GM23248 (cell line): Measurements from ENCODE around the gene CCNB1. TPM values are rescaled to one million over a fixed set of nuclear protein-coding genes. Genes with fewer than 3 reads are reported as not detected.

ENCODE experiments used
- DNase-seq: peaks from one replicate; pipeline ENCODE4 v3.0.0-alpha.2; 2015
- H2AFZ ChIP-seq: fragments of 200-600 bp; sonication (generic); 2 replicates; pipeline ENCODE4 v1.6.1; 2016; ENCODE audit warnings: antibody characterized with exemption
- H3F3A ChIP-seq: fragments of 200-600 bp; sonication (generic); 2 replicates; pipeline ENCODE4 v1.6.1; 2016; ENCODE audit warnings: mild to moderate bottlenecking, antibody characterized with exemption, mixed run types; ENCODE audit not compliant: insufficient read depth
- H3K27ac ChIP-seq: fragments of 200-600 bp; sonication (generic); 2 replicates; pipeline ENCODE4 v1.5.1; 2016; ENCODE audit warnings: mild to moderate bottlenecking
- H3K27me3 ChIP-seq: fragments of 200-600 bp; sonication (generic); replicated peaks from 2 replicates; pipeline ENCODE4 v1.6.1; 2016; ENCODE audit warnings: mild to moderate bottlenecking; ENCODE audit not compliant: insufficient read depth
- H3K36me3 ChIP-seq: fragments of 200-600 bp; sonication (generic); 2 replicates; pipeline ENCODE4 v1.6.1; 2016; ENCODE audit warnings: low read depth, mild to moderate bottlenecking
- H3K4me1 ChIP-seq: fragments of 200-600 bp; sonication (generic); 2 replicates; pipeline ENCODE4 v1.6.1; 2016; ENCODE audit warnings: mild to moderate bottlenecking; ENCODE audit not compliant: insufficient read depth
- H3K4me2 ChIP-seq: fragments of 200-600 bp; sonication (generic); one replicate; pipeline ENCODE4 v1.6.1; 2016; ENCODE audit warnings: mild to moderate bottlenecking; ENCODE audit not compliant: unreplicated experiment
- H3K4me3 ChIP-seq: fragments of 200-600 bp; sonication (generic); 2 replicates; pipeline ENCODE4 v1.5.1; 2016; ENCODE audit warnings: mild to moderate bottlenecking
- H3K79me2 ChIP-seq: fragments of 200-600 bp; sonication (generic); 2 replicates; pipeline ENCODE4 v1.6.1; 2016; ENCODE audit warnings: mild to moderate bottlenecking; ENCODE audit not compliant: insufficient read depth
- H3K9ac ChIP-seq: fragments of 200-600 bp; sonication (generic); 2 replicates; pipeline ENCODE4 v1.6.1; 2016; ENCODE audit warnings: mild to moderate bottlenecking
- H3K9me2 ChIP-seq: fragments of 200-600 bp; sonication (generic); 2 replicates; pipeline ENCODE4 v1.6.1; 2016; ENCODE audit warnings: mixed run types, mild to moderate bottlenecking, moderate library complexity; ENCODE audit not compliant: insufficient read depth
- H3K9me3 ChIP-seq: fragments of 200-600 bp; sonication (generic); one replicate; pipeline ENCODE4 v1.6.1; 2017; ENCODE audit warnings: low read depth
- H4K20me1 ChIP-seq: fragments of 200-600 bp; sonication (generic); 2 replicates; pipeline ENCODE4 v1.6.0; 2016; ENCODE audit not compliant: insufficient read depth
- EZH2 ChIP-seq: fragments of 200-600 bp; sonication (generic); IDR thresholded peaks from 2 replicates; pipeline ENCODE4 v1.6.1; 2018; ENCODE audit warnings: antibody characterized with exemption, mild to moderate bottlenecking; ENCODE audit not compliant: insufficient read depth, poor library complexity, severe bottlenecking
- EZH2phosphoT487 ChIP-seq: fragments of 200-600 bp; sonication (generic); IDR thresholded peaks from 2 replicates; pipeline ENCODE4 v1.6.1; 2018; ENCODE audit warnings: antibody characterized with exemption, moderate library complexity, mild to moderate bottlenecking, low read depth; ENCODE audit not compliant: insufficient read depth
- WGBS, 2 experiments: methylation state at CpG; one replicate each; pipeline ENCODE4 v1.1.6; 2015 to 2017; ENCODE audit warnings: low lambda C conversion rate in 2 of 2, low coverage in 1 of 2; ENCODE audit errors: missing lambda C conversion rate in 2 of 2; 5-methylcytosine and 5-hydroxymethylcytosine counted together
- in situ Hi-C: fragments of 300-500 bp; cut with MboI; formaldehyde crosslinking; loops from 2 replicates; pipeline ENCODE4 v1.15.0; 2020
- polyA plus RNA-seq: library from polyadenylated mRNA; unstranded; fragments of >200 nt; fragmentation: Nextera tagmentation; extraction: Ambion mirVana; gene quantifications from 2 replicates; pipeline ENCODE4 v1.2.1, GENCODE V29; 2016
- total RNA-seq: library from RNA; depleted of rRNA; stranded (reverse); fragments of >200 nt; shearing (Covaris generic); gene quantifications from 2 replicates; pipeline ENCODE4 v1.2.3, GENCODE V29; 2014; rRNA removed

The CCNB1 gene
- total RNA-seq: 66.7 and 73.6 TPM in 2 replicates
- 94.3 and 94.6 TPM in 2 replicates for polyA plus RNA-seq

DNA sequence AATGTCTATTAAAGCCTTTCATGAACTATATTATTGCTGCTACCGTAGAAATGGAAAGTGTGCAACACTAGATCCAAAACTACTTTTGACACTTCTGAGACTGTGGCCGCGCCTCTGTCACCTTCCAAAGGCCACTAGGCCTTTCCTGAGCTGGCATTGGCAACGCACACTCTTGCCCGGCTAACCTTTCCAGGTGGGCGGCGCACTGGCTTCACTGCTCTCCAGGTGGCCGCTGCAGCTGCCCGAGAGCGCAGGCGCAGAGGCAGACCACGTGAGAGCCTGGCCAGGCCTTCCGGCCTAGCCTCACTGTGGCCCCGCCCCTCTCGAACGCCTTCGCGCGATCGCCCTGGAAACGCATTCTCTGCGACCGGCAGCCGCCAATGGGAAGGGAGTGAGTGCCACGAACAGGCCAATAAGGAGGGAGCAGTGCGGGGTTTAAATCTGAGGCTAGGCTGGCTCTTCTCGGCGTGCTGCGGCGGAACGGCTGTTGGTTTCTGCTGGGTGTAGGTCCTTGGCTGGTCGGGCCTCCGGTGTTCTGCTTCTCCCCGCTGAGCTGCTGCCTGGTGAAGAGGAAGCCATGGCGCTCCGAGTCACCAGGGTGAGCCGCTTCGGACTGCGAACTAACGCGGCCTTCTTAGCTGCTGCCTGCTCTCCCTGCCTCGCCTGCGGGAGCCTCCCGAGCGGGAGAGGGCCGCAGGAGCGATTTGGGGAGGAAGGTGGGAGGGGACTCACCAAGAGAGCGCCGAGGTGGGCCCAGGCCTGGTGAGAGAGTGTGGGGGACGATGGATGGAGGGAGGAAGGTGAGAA lies at the start of gene CCNB1:
Gene CCNB1, plus strand, starts transcription at position 465 of the 807 bp plus-strand sequence. Its CDS starts 113 bp downstream, at position 578.
- no peaks in the 10 kb centered on the region for H3K9me3 ChIP-seq
- 2 to 3% methylated on average over 47 to 50 of the region's 50 CpGs for WGBS, 2 experiments
- H3K4me2 ChIP-seq: peak within 1 kb of the TSS; percentile 86
- in situ Hi-C loops: no loop called here
- H3F3A ChIP-seq: no peaks in the 10 kb centered on the region
- H3K9me2 ChIP-seq: no peaks in the 10 kb centered on the region
- H3K4me1 ChIP-seq: 0 out of 2 replicates have a peak, but pooled peaks cover 7% of the 10 kb centered on the region
- H4K20me1 ChIP-seq: no peaks in the 10 kb centered on the region
- peaks cover 43% of the 10 kb centered on the region for H3K79me2 ChIP-seq
- peak; percentile 100 for DNase-seq
- TF ChIP-seq EZH2phosphoT487 (no peak), EZH2 (no peak)
- peak within 1 kb of the TSS; percentile 92 for H3K4me3 ChIP-seq
- H3K9ac ChIP-seq: peak within 1 kb of the TSS; percentile 83
- H3K36me3 ChIP-seq: 0 out of 2 replicates have a peak, but pooled peaks cover 7% of the 10 kb centered on the region
- no peaks in the 10 kb centered on the region for H3K27me3 ChIP-seq
- H3K27ac ChIP-seq: peak within 1 kb of the TSS; percentile 60
- H2AFZ ChIP-seq: peak within 1 kb of the TSS; percentile 94

DNA sequence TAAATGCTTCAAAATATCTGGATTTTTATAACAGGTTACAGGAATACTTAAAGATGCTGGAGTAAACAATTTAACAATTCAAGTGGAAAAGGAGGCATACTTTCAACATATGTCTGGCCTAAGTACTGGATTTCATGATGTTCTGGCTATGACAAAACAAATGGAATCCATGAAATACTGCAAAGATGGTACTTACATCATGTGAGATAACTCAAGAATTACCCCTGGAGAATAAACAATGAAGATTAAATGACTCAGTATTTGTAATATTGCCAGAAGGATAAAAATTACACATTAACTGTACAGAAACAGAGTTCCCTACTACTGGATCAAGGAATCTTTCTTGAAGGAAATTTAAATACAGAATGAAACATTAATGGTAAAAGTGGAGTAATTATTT lies 37.5 kb upstream of the CCNB1 start:
- Histone ChIP-seq H3K4me3 (no peak overlapping the region), H3K36me3 (peaks cover 53% of the 10 kb centered on the region), H3K9ac (no peak overlapping the region), H3K4me1 (peaks cover 4% of the 10 kb centered on the region; the same call in 1 of the 2 replicates), H4K20me1 (no peaks in the 10 kb centered on the region), H3K4me2 (no peak overlapping the region), H3K9me3 (no peaks in the 10 kb centered on the region), H3K27me3 (no peaks in the 10 kb centered on the region), H2AFZ (no peak overlapping the region), H3F3A (peaks cover 19% of the 10 kb centered on the region), H3K27ac (peak overlapping the region; percentile 29; the same call in 1 of the 2 replicates), H3K9me2 (no peaks in the 10 kb centered on the region), H3K79me2 (no peaks in the 10 kb centered on the region)
- DNase-seq: peak; percentile 80
- in situ Hi-C loops: no loop called here
- TF ChIP-seq EZH2phosphoT487 (no peak), EZH2 (no peak)

DNA sequence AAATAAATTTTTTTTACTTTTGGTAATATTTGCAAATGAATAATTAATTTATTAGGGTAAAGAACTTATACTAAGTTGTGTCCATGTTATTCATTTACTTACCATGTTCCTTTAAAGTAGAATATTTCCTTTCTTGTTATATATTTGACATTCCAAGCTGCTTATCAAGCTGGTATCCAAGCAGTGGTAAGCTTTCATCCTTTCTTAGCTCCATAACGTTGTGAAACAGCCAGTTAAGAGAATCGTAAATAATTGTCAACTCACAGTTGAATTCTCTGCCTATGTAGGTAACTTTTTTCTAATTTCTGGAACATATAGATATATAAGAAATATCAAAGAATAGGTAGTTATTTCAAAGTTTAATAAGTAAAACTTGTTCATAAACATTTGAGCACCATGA lies 36.7 kb upstream of the CCNB1 start:
- Histone ChIP-seq H3K9me3 (no peaks in the 10 kb centered on the region), H3K4me2 (no peak overlapping the region), H3K27ac (no peak overlapping the region), H2AFZ (no peak overlapping the region), H3F3A (peaks cover 19% of the 10 kb centered on the region), H3K79me2 (no peaks in the 10 kb centered on the region), H3K36me3 (peaks cover 45% of the 10 kb centered on the region), H3K9ac (no peak overlapping the region), H3K4me1 (peaks cover 4% of the 10 kb centered on the region; the same call in 1 of the 2 replicates), H3K9me2 (no peaks in the 10 kb centered on the region), H3K27me3 (no peaks in the 10 kb centered on the region), H4K20me1 (no peaks in the 10 kb centered on the region), H3K4me3 (no peak overlapping the region)
- 71 to 77% methylated on average over 2 of the region's 2 CpGs for WGBS, 2 experiments
- TF ChIP-seq EZH2: no peak
- no peak for TF ChIP-seq EZH2phosphoT487
- in situ Hi-C loops: no loop called here
- no peak for DNase-seq

DNA sequence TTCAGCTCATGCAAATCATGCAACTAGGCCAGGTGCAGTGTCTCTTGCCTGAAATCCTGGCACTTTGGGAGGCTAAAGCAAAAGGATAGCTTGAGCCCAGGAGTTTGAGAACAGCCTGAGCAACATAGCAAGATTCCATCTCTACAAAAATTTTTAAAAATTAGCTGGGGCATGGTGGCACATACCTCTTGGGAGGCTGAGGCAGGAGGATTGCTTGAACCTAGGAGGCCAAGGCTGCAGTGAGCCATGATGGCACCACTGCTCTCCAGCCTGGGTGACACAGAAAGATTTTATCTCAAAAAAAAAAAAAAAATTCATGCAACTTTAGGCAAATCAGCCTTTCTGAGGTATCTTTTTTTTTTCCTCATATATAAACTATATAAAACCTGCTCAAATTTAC lies 35.6 kb upstream of the CCNB1 start:
- H3K9me2 ChIP-seq: no peaks in the 10 kb centered on the region
- H4K20me1 ChIP-seq: no peaks in the 10 kb centered on the region
- H3K9ac ChIP-seq: no peak overlapping the region
- peaks cover 19% of the 10 kb centered on the region for H3F3A ChIP-seq
- H3K4me3 ChIP-seq: no peak overlapping the region
- no peak overlapping the region for H3K27ac ChIP-seq
- H3K4me2 ChIP-seq: no peak overlapping the region
- in situ Hi-C loops: no loop called here
- no peaks in the 10 kb centered on the region for H3K9me3 ChIP-seq
- peaks cover 4% of the 10 kb centered on the region; the same call in 1 of the 2 replicates for H3K4me1 ChIP-seq
- TF ChIP-seq EZH2: no peak
- H3K79me2 ChIP-seq: no peaks in the 10 kb centered on the region
- H3K36me3 ChIP-seq: peaks cover 39% of the 10 kb centered on the region
- H2AFZ ChIP-seq: no peak overlapping the region
- no peak for DNase-seq
- H3K27me3 ChIP-seq: no peaks in the 10 kb centered on the region
